Activated CD4-positive, alpha-beta T cell treated with anti-CD3 and anti-CD28 coated beads, Interleukin-10, Interleukin-2, amounts not matched to agents 100 ng/mL and 50 ng/mL, durations not matched to agents 16 hours and 8 hours (primary cell): ENCODE results near the gene P2RX6.

ENCODE experiments used
- DNase-seq: peaks from one replicate; pipeline ENCODE4 v3.0.0-alpha.2; 2020

P2RX6 gene

DNA sequence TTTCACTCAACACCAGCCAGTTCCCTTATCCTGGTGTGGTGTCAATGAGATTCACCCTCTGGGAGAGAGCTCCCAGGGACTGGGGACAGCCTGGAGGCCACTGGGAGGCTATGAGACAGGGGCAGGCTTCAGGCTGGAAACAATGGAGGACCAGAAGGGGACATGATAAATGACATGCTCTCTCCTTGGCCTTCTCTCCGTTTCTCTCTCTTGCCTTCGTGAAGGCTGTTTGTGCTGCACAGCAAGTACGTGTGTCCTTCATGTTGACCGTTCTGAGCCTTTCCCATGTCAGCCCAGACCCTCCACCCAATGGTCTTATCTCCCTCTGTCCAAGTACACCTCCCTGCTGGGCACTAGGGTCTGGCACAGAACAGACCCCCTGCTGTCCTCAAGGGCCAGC is 34.4 kb upstream of the P2RX6 start:
- DNase-seq = no peak

- DNase-seq = no peak
These were observed 33.8 kb upstream of the P2RX6 start for GRCh38 chr22:20980938-20981722.

DNA sequence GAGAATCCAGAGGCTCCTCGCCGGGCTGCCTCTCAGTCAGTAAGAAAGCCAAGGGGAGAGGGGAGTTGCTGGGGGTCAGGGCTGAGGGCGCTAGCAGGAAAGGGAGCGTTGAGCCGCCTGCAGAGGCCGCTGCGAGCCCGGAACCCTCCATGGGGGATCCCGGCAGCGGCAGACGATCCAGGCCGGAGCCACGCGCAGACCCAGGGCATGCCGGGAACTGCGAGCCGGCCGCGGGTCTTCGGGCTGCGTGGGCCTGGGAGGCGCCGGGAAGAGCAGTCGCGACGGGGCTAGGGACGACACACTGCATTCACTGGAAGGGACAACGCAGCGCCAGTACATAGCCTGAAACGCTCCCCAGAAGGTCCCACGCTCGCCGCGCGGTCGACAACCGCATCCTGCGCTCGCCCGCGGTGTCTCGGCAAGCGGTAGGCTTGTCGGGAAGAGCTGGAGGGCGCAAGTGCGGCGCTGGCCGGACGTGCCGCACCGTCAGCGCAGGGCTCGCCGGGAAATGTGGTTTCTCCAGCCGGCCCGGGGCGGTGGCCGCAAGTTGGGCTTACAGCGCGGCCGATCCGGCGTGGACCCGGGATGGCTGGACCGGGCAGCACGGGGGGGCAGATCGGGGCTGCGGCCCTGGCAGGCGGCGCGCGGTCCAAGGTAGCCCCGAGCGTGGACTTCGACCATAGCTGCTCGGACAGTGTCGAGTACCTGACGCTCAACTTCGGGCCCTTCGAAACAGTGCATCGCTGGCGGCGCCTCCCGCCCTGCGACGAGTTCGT is 33.0 kb upstream of the P2RX6 start, which contains the start of gene LZTR1:
Gene LZTR1 (plus strand): TSS at position 511 of the 776 bp plus-strand sequence. CDS start 75 bp downstream, at position 586.
- DNase-seq = peak; percentile 82

DNA sequence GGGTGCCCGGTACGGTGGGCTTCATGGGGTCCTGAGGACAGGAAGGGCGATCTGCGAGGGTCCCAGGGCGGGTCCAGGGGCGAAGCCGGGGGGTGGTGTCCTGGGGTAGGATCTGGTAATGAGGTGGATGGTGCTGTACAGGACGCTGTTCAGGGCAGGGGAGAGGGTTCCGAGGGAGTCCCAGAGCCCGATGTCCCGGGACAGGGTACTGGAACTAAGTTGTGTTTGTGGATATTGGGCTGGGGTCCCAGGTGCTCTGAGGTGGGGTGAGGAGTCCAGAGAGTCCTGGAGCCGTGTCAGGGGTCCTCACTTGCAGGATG is 32.4 kb upstream of the P2RX6 start:
- DNase-seq = no peak

DNA sequence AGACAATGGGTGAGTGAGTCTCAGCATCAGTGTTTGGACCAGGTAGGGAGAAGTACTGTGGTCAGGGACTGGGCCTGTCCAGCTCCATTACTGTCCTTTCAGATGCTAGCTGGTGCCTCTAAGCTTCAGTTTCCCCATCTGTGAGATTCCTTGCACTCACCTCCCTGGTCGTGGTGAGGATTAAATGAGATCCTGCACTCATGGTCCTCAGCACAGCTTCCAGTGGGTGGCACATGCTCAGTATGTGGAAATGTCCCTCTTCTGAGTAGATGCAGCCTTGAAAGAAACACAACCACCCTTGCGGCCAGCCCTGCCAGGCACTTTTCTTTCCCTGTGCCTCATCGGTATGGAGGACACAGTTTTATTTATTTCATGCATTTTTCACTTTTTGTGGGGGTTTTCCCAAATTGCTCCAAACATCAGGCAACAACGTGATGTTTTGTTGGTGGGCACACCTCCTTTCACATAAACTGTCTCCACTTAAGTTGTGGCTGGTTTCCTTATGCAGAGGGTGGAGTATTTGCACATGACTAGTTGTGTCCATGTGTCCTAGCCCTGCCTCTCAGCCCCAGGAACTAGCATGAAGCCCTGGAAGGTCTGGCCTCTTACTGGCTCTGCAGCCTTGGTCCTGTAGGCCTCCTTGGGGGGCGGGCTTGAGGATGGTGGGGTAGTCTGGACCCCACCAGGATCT is 31.7 kb upstream of the P2RX6 start:
- no peak for DNase-seq

DNA sequence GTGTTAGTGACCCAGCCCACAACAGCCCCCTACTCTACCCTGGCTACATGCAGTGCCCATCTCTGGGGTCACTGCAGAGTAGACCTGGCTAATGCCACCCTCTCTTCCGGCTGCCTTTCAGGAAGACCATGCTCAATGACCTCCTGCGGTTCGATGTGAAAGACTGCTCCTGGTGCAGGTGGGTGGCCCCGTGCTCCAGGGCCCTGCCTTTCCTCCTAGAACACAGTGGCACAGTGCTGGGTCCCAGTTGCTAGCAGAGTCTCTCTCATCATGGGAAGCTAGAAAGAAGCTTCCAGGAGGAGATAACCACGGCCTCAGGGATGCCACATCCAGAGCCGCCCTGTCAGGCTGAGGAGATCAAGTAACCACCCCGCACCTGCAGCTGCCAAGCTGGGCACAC is 29.2 kb upstream of the P2RX6 start:
- no peak for DNase-seq

DNA sequence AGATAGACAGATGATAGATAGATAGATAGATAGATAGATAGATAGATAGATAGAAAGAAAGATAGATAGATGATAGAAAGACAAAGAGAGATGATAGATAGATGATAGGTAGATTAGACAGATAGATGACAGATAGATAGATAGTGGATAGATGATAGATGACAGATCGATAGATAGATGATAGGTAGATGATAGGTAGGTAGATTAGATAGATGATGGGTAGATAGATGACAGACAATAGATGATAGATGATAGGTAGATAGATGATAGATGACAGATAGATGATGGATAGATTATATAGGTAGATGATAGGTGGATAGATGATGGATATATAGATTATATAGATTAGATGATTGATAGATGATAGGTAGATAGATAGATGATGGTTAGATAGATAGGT is 28.6 kb upstream of the P2RX6 start:
- no peak for DNase-seq

DNA sequence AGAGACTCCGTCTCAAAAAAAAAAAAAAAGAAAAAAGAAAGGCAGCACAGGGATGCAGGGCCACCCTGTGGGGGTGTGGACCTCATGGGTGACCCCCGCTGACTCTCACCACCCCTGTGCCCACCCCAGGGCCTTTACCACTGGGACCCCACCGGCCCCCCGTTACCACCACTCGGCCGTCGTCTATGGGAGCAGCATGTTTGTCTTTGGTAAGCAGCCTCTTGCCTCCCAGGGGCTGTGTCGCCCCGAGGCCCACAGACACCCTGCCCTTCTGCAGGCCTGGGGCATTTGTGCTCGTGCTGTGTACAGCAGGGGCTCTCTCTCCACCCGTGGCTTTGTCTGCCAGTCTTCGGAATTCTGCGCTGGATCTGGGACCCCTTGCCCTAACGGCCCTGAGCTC is 27.6 kb upstream of the P2RX6 start:
- DNase-seq = no peak

- DNase-seq = no peak
These were observed 26.2 kb upstream of the P2RX6 start for GRCh38 chr22:20988573-20989322.

GRCh38 chr22:20989323-20990138 is 25.4 kb upstream of the P2RX6 start:
- no peak for DNase-seq

GRCh38 chr22:20990184-20991180 is 24.5 kb upstream of the P2RX6 start:
- no peak for DNase-seq

GRCh38 chr22:20991252-20992055 is 23.5 kb upstream of the P2RX6 start:
- DNase-seq = no peak

GRCh38 chr22:20992056-20992442 is 22.9 kb upstream of the P2RX6 start:
- DNase-seq = no peak

DNA sequence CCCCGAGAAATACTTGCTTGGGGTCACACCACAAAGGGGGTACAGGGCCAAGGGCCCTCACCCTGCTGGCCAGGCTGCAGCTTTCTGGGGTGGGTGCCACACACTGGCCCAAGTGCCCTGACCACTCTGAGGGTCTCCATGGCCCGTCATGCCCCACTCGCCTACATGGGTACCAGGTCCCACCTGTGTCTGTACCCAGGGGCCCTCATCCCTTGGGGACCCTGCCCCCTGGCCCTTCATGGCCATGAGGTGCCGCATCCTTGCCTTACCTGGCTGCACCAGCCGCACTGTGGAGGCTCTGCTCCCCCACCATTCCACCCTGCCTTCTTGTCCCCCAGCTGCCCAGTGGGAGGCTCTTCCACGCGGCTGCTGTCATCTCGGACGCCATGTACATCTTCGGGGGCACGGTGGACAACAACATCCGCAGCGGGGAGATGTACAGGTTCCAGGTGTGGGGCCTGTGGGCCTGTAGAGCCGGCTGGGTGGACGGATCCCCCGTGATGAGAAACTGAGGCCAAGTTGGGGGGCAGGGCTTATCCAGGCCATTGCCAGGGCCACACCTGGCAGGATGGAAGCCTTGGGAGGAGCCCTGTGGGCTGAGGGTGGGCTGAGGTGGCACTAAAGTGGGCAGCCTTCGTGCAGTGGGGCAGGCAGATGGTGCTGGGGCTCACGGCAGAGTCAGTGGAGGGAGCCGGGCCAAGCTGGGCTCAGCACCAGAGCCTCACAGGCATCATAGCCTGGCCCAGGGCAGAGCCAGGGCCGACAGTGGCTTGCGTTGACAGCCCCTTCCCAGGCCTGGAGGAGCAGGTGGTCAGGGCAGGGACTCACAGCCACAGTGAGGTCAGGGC is 22.3 kb upstream of the P2RX6 start:
- DNase-seq = no peak

DNA sequence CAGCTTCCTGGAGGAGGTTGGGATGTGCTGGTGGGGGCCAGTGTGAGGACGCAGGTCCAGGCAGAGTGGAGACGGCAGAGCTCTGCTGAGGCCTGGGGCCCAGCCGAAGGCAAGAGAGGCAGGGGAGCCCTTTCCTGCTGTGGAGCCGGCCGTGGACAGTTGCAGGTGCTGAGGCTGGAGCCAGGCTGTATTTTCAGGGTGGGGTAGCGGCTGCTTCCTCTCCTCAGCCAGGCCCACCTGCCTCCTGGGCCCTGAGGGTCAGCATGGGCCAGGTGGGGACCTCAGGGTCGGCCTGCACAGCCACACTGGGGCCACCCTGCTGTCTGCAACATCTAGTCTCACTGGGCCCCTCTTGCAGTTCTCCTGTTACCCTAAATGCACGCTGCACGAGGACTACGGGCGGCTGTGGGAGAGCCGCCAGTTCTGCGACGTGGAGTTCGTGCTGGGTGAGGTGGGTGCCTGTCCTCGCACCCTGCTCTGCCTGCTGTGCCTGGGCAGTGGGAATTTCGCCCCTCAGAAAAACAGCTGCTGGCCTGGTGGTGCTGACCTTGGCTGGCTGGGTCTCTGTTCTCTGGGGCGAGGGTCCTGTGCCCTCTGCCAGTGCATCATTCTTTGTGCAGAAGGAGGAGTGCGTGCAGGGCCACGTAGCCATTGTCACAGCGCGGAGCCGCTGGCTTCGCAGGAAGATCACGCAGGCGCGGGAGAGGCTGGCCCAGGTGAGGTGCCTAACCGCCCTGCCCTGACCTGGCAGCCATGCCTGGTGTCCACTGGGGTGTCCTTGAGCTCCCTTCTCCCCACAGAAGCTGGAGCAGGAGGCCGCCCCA is 21.4 kb upstream of the P2RX6 start:
- no peak for DNase-seq

- DNase-seq = no peak
These were observed 20.6 kb upstream of the P2RX6 start for GRCh38 chr22:20994128-20994901.

GRCh38 chr22:20994902-20995241 is 20.1 kb upstream of the P2RX6 start:
- DNase-seq = no peak
